Activated naive CD4-positive, alpha-beta T cell treated with anti-CD3 and anti-CD28 coated beads, Interleukin-2, amount 50 U/mL, for 16 hours (primary cell): ENCODE measurements around the gene CA9.

Experiments
- DNase-seq: peaks from one replicate; pipeline ENCODE4 v3.0.0-alpha.2; 2020

CA9 gene

GRCh38 chr9:35718721-35719511 is 45.2 kb downstream of the CA9 start:
- no peak for DNase-seq

- no peak for DNase-seq
Observed at GRCh38 chr9:35719546-35719945, 45.8 kb downstream of the CA9 start.

GRCh38 chr9:35723426-35723825 is 49.7 kb downstream of the CA9 start:
- no peak for DNase-seq

GRCh38 chr9:35723908-35724307 is 50.2 kb downstream of the CA9 start:
- no peak for DNase-seq

GRCh38 chr9:35725362-35725761 is 51.6 kb downstream of the CA9 start:
- DNase-seq: no peak

GRCh38 chr9:35726931-35727330 is 53.2 kb downstream of the CA9 start:
- peak; percentile 51 for DNase-seq

- no peak for DNase-seq
Observed at GRCh38 chr9:35727676-35728040, 53.9 kb downstream of the CA9 start.

- DNase-seq: no peak
Observed at GRCh38 chr9:35728041-35728971, 54.6 kb downstream of the CA9 start.

GRCh38 chr9:35729101-35729500 is 55.4 kb downstream of the CA9 start:
- DNase-seq: no peak

- DNase-seq: no peak
Observed at GRCh38 chr9:35729700-35730485, 56.2 kb downstream of the CA9 start.

- DNase-seq: no peak
Observed at GRCh38 chr9:35730486-35730854, 56.7 kb downstream of the CA9 start.
